T47D (cell line): ENCODE data around the gene IGSF8.
"Not testable (repeated sequence)": the region's sequence is repeated elsewhere in the genome, so short reads cannot be mapped to it uniquely, and the experiment has no call there.

Experiments
- DNase-seq, 2 experiments: peaks; one replicate each; pipeline versions ENCODE4 v3.0.0 to v3.0.0-alpha.2; 2011 to 2012; ENCODE audit warnings: low read depth in 1 of 2, low spot score in 1 of 2
- JUND ChIP-seq: IDR thresholded peaks from 2 replicates; pipeline ENCODE4 v1.6.1; 2012; ENCODE audit warnings: low read depth
- in situ Hi-C: cut with HindIII; loops from 2 replicates; pipeline ENCODE4 v1.10.0; 2016; ENCODE audit warnings: low sequenced_read_pairs, low pct_unique_long_range_greater_than_20kb

The IGSF8 gene

DNA sequence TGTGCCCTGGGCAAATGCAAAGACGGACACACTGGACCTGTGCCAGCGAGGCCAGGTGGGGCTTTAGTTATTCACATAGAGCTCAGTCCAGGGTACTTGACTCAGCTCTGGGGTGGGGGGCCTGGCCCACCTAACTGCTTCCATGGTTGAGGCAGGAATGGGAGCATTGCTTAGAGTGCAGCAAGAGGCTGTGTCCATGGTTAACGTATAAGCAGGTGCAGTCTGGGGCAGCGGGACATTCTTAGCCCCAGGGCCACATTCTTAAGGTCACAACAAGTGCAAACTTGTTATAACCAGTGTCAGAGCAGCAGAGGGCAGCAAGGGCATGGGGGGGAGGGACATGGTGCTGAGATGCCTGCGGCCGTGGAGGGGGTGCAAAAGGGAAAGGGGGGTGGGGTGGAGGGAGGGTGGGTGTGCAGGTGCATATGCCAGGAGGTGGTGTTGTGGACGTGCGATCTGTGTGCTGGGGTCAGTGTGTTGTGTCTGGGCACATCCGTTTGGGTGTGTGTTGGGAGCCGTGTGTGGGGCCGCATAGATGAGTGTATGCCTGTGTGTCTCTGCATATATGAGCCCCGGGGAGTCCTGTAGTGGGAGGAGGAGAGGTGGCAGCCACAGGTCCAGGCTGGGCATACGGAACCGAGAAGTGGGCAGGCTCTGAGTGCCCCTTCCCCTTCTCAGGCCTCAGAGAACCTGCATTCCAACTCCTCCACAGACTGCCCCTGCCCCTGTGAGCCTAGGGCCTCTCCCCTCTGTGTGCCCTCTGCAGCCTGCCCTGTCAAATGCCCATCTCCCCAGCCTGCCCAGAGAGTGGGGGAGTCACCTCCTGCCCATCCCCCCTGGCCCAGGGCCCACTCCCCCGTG lies 36.8 kb downstream of the IGSF8 start:
- in situ Hi-C loops, result no loop called here
- DNase-seq, result peak; percentile 68 to 77
- TF ChIP-seq JUND, result no peak

DNA sequence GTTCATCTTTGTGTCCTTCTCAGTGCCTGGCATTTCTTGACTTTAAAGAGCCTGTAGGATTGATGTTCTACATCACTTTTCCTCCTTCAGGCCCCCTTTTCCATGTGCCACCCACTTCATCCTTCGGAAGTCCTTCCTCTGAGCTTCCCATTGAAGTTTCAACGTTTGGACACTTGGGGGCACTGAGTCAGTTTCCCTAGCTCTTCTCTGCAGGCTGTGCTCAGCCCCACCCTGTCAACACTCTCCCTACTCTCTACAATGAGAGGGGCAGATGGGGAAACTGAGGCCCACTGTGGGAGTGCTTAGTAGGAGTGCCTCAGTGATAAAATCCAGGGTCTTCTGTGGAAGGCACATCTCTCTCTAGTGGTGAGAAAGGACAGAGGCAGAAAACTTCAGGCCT lies 40.3 kb downstream of the IGSF8 start:
- no peak for TF ChIP-seq JUND
- peak in 1 of 2 experiments; percentile 38 for DNase-seq
- in situ Hi-C loops, result no loop called here

DNA sequence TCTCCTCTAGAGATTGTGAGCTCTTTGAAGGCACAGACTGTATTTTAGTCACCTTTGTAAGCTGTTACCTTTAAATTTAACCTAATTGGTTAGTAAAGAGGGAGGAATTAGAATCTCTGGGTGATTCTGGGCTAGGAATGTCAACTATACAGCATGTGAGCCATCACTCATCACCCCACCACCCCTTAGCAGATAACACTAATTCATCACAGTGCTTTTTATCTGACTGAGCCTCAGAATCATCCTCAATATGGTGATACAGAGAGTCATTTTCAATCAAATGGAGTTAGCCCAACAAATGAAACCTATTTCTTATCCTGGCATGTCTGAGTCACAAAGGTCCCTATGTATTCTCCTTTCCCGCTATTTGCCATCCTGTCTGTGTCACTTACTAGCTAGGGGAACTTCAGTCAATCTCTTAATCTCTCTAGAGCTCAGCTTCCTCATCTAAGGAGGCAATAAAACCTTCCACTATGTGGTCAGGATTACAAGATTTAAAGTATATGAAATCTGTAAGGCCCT lies 41.7 kb downstream of the IGSF8 start:
- no peak for TF ChIP-seq JUND
- in situ Hi-C loops, result no loop called here
- DNase-seq, result no peak

DNA sequence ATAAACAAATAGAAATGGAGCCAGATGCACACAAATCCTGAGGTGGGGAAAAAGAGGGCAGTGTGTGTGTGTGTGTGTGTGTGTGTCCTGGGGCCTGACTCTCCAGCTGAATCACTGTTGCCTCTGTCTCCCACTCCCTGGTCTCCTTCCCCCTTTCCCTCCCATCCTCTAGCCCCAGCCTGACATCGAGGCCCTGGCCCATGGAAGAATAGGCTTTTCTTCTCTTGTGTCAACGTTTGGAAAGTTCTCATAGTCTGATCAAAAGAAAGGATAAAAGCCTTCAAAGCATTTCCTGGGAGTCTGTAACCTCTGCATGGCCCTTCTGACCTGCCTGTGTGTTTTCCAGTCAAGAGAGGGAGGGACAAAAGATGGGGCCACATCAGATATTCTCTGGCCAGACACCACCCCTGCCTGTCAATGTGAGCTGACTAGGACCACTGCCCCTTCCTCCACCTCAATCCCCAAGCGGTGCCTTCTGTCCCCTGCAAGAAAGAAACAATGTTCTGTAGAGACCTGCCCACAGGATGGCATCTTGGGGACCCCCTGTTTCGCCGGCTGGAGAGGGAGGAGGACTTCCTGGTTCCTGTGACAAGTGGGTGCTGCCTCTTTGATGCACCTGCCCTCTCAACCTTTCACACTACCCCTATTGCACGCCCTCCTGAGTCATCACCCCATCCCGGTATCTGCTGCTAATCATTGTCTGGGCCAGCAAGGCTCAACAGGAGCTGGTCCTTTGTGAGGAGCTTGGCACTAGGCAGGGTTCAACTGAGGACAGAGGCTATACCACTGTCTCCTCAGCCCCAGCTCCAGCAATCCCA lies 44.7 kb downstream of the IGSF8 start:
- no peak for TF ChIP-seq JUND
- in situ Hi-C loops, result no loop called here
- no peak for DNase-seq

DNA sequence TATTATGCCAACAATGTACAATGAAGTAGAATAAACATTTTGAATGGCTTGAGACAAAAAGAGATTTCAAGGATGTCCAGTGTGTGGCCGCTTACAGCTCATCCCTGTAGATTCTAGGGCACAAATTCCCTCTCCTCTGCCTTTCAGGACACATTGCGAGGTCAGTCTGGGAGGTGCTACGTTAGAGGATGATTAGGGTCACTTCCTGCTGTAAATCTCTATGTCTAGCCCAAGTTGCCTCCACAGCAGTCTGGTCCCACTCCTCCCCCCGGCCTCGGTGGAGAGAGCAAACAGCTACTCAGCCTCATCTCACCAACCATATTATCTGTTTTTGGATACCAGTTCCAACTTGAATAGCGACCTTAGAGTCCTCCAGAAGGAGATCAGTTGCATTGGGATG lies 45.5 kb downstream of the IGSF8 start:
- no peak for DNase-seq
- in situ Hi-C loops, result no loop called here
- TF ChIP-seq JUND, result no peak

DNA sequence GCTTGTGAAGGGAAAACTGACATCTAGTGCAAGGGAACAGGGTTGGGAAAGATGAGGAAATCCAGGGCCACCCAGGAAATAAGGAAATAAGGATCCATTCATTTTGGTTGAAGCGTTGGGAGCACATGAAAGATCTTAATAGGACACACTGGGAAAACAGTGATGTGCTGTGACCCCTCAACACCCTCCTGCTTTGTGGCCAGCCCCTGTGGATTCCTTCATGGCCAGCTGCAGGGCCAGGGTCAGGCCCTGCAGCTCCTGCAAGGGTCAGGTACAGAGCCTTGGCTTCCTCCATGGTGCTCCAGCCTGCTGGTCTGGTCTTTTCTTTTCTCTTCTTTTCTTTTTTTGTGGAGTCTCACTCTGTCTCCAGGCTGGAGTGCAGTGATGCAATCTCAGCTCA lies 47.8 kb downstream of the IGSF8 start:
- DNase-seq, result no peak
- no peak for TF ChIP-seq JUND
- in situ Hi-C loops, result no loop called here

DNA sequence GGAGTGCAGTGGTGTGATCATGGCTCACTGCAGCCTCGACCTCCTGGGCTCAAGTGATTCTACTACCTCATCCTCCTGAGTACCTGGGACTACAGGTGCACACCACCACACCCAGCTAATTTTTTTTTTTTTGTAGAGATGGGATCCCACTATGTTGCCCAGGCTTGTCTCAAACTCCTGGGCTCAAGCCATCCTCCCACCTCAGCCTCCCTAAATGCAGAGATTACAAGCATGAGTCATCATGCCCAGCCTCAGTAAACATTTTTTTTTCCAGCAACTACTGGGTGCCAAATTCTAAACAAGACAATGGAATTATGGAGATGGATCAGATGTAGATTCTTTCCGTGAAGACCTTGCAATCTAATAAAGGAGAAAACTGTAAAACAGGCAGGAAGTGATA lies 48.2 kb downstream of the IGSF8 start:
- in situ Hi-C loops, DNase-seq: not testable (repeated sequence)

DNA sequence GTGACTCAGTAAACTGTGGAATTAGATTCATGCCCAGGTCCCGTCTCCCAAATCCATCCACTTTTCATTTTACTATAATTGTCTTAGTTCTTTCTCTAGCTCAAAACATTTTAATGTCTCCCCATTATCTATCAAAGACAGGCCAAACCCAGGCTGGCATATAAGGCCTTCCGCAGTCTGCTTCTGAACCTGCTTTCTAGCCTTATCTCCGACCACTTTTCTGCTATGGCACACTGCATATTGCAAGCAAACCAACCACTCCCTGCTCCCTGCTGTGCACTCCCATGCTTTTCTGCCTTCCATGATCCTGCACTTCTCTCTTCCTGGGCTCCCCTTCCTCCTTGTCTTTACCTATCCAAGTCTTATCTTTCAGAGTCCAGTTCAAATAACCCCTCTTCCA lies 49.3 kb downstream of the IGSF8 start:
- in situ Hi-C loops, result no loop called here
- TF ChIP-seq JUND, result no peak
- DNase-seq, result no peak

DNA sequence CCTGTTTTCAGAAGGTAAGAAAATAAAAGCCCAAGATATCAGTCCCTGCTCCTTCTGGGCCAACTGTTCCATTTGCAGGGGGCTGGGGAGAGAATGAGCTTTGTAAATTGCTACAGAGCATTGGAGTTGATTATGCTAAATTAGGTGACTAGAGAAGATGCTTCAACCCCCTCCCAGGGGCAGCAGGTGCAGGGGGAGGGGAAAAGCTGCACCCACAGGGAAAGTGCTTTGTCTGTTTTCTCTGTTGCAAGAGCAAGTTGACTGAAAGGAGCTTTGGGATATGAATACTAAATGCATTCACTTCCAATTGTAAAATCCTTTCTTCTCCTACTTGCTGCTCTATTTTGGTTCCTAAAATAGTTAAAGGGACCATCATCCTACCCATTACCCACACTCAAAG lies 50.1 kb downstream of the IGSF8 start:
- in situ Hi-C loops, result no loop called here
- no peak for TF ChIP-seq JUND
- DNase-seq, result no peak

DNA sequence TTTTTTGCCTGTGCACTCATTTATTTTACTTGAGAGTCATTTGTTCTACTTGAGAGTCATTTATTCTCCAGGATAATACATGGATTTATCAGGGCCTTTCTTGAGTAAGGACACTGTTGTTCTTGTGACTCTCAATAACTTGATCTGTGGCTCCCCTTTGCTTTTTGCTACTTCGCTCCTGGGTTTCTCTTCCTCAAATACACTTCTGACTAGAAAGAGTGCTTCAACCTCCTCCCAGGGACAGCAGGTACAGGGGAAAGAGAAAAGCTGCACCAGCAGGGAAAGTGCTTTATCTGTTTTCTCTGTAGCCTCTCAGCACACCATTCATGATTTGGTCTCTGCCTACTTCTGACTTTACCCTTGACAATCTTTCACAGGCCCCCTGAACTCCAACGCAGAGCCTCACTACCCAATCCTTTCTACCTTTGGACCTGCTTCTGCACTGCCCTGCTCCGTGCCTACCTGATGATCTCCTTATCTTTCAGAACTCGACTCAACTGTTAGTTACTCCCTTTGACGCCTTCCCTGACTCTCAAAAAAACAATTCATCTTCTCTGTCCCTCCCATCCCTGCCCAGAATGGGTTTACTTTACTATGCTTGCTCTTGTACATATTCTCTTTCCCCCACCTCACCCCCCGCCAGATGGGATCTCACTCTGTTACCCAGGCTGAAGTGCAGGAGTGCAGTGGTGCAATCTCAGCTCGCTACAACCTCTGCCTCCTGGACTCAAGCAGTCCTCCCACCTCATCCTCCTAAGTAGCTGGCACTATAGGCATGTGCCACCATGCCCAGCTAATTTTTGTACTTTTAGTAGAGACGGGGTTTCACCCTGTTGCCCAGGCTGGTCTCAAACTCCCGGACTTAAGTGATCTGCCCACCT lies 51.1 kb downstream of the IGSF8 start:
- TF ChIP-seq JUND, result no peak
- in situ Hi-C loops, result no loop called here
- no peak for DNase-seq

DNA sequence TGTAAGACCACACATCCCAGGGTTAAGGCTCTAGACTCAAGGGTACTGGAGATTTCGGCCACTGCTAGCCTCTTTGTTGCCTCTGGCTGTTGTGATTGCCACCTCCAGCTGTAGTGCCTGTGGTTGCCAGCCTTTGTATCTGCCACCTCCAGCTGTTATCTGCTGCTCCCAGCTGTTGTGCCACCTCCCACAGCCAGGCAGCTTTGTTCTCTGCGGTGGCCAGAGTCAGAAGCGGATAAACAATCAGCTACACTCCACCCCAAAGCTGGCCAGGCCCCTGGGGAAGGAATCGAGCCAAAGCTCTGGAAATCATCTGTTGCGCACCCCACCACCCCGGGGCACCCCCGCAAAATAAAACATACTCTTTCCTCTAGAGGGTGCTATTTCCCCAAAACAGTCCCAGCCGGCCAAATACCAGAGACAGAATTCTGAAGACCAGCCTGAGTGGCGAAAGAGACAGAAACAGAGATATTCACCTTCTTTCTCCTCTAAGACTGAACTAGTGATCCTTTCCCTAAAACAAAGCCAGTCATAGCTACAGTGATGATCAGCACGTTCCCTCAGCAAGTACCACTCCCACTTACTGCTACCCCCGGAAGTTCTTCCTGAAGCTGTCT lies 51.8 kb downstream of the IGSF8 start:
- in situ Hi-C loops, result no loop called here
- no peak for TF ChIP-seq JUND
- peak; percentile 64 to 69 for DNase-seq

DNA sequence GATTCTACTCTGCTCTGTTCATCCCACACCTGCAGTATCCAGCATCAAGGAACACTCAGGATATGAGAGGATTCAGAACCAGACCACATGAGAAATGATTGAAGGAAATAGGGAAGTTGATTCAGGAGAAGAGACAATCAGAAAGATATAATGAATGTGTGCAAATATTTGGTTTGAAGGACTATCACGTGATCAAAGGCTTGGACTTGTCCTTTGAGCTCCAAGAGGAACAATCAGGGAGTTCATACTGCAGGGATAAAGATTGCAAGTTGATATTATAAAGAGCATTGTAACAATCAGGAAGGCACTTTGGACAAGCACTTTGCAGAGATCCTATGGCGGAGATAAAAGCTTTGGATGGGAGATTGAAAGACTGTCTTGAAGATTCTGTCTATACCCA lies 52.8 kb downstream of the IGSF8 start:
- no peak for DNase-seq
- in situ Hi-C loops, result no loop called here
- no peak for TF ChIP-seq JUND
